NCI-H146 (cell line): ENCODE results near the gene ACAT2.
"Not testable (repeated sequence)": the region's sequence is repeated elsewhere in the genome, so short reads cannot be mapped to it uniquely, and the experiment has no call there.

ENCODE experiments used
- DNase-seq: peaks from one replicate; lab custom pipeline; 2025; lab: John Stamatoyannopoulos, UW

The ACAT2 gene

DNA sequence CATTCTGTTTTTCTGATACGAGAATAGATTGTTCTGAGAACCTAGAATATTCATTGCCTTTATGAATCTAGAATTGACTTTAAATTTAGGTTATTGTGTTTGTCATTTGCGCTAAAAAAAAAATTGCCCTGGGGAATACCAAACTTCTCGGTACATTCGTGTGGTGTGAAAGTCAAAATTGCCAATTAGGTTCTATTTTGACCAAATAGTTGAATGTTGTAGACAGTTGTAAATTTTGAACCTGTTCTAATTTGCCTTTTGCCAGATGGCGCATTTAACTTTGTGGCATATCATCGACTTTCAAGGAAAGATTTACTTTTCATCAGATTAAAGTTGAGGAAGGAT is 31.5 kb upstream of the ACAT2 start:
- no peak for DNase-seq

DNA sequence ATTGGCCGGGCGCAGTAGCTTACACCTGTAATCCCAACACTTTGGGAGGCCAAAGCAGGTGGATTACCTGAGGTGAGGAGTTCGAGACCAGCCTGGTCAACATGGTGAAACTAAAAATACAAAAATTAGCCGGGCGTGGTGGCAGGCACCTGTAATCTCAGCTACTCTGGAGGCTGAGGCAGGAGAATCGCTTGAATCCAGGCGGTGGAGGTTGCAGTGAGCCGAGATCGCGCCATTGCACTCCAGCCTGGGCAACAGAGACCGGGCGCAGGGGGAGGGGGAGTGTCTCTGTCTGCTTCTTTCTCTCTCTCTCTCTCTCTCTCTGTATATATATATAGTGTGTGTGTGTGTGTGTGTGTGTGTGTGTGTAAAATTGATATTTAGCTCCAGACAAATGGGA is 29.3 kb upstream of the ACAT2 start:
- DNase-seq: not testable (repeated sequence)

DNA sequence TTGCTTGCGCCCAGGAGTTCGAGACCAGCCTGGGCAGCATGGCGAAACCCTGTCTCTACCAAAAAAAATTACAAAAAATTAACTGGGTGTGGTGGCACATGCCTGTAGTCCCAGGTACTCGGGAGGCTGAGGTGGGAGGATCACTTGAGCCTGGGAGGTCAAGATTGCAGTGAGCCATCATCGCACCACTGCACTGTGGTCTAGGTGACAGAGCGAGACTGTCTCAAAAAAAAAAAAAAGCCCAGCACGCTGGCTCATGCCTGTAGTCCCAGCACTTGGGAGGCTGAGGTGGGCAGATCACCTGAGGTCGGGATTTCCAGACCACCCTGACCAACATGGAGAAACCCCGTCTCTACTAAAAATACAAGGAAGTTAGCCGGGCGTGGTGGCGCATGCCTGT is 28.4 kb upstream of the ACAT2 start:
- not testable (repeated sequence) for DNase-seq

DNA sequence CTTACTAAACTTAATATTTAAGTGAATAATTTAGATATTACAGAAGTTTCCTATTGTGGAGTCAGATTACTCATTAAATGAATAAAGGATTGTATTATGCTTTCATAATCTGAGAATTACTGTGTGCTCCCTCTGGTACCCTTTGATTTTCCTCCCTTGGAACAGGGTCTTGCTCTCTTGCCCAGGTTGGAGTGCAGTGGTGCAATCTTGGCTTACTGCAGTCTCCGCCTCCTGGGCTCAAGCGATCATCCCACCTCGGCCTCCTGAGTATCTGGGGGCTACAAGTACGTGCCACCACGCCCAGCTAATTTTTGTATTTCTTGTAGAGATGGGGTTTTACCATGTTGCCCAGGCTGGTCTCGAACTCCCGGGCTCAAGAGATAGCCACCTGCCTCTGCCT is 24.9 kb upstream of the ACAT2 start:
- no peak for DNase-seq

DNA sequence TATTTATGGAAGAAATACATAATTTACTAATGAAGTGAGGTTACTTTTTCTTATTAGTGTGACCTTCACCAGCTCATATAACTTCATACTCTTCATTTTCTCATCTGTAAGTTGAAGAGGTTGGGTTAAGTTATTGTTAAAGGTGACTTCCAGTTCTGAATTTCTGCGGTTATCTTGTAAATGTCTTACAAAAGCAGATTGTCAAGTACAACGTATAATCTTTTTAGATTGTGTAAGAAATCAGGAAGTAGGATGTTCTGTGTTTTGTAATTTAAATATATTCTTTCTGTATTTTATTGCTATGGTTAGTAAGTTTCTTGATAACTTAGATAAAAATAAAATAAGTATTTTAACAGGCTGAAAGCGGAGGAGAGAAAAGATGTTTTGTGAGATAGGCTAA is 22.5 kb upstream of the ACAT2 start:
- DNase-seq: no peak

DNA sequence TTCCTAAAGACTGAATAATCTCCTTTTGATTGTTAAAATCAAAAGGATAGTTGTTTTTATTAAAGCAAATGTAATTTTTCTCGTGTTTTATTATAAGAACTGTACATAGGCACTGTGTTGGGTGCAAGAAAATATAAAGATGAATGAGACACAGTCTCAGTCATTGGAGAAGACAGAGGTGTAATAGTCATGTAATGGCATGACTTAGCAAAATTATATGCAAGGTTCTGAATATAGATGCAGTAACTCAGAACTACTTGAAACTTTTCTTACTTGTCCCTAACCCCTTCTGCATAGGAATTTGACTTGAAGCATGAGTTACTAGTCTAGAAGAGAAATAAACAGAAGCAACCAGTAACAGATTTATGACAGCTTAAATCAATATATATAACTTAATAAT is 19.7 kb upstream of the ACAT2 start:
- no peak for DNase-seq

DNA sequence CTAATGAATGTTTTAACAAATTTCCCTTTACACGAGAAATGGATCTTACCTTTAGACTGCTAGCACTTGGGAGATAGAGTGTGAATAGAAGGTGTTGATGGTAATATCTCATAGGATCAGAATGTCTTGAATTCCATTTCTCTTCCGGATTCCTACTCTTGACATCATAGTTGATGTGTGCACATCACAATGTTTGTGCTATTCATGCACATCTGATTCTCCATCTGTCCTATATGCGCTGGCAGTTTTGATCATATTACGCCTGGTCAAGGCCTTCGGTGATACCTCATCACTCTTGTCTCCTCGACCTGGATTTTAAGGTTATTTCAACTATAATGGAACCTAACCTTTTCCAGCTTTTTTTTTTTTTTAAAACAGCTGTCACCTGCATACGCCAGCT is 16.8 kb upstream of the ACAT2 start:
- DNase-seq: peak; percentile 9

DNA sequence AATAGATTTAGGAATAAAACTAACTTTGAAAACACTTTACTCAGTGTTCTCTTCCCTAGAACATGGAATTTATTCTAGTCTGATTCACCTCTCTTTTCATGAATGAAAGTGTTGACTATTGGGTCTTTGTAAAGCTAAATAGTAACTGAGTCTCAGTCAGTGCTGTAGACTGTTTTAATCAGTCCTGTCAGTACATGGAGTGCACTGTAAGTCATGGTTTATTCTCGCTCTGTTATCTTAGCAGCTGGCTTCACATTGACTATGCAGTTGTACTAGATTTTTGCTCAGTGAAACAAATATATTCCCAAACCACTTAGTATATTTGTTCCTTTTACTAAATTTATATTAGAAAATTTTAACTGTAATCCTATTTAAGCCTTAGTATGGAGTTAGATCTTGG is 15.1 kb upstream of the ACAT2 start:
- DNase-seq: no peak

DNA sequence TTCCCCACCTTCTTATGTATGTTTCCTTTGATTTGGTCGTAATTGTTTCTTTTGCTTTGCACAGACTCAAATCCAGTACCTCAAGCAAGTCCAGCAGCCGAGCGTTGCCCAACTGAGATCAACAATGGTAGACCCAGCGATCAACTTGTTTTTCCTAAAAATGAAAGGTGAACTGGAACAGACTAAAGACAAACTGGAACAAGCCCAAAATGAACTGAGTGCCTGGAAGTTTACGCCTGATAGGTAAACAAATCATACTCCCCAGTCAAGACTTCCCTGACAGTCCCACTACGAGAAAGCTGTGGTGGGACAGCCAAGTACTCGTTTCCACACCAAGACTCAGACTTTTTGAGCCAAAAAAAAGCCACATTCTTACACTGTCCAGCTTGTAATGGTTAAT is 13.7 kb upstream of the ACAT2 start:
- DNase-seq: not testable (repeated sequence)

DNA sequence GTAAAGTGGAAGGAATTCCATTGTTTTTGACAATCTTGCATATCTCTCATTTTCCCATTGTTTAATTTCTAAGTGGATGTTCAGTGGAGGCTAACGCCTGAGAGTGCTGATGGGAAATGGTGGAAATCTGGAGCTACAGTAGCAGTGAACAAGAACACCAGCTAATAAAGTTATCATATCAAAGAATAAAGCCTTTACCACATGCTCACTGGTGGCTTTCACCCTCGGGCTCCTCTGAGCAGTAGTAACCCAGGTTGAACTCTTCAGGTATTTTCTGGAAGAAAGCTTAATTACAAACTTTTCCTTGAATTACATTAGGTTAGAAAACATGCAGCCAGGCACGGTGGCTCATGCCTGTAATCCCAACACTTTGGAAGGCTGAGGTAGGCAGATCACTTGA is 10.4 kb upstream of the ACAT2 start:
- DNase-seq: no peak

DNA sequence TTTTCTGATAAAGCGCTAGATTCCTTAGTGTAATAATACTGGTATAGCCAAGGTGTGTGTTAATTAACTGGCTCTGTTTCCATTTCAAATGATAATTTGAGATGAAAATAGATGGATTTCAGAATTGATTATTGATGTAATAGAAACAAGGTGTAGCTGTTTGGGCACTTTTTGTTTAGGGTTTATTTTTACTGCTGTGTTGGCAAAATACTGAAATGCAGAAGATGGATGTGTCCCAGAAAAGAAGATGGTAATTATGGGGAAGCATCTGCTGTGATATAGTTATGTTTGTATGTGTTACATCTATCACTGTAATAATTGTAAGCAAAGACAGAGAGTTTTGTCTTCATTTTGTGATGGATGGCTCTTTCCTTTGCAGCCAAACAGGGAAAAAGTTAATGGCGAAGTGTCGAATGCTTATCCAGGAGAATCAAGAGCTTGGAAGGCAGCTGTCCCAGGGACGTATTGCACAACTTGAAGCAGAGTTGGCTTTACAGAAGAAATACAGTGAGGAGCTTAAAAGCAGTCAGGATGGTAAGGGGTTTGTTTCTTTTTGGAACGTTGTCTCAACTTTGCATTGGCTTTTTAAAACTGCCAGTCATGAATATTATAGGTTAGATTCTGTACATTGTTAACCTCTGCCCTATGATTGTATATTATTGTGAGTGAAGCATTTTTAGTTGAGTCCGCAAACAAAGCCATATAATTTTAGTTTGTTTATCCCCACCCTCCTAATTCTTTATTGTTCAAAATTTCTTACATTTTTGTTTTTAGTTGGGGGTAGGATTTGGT is 8.6 kb upstream of the ACAT2 start:
- DNase-seq: no peak

DNA sequence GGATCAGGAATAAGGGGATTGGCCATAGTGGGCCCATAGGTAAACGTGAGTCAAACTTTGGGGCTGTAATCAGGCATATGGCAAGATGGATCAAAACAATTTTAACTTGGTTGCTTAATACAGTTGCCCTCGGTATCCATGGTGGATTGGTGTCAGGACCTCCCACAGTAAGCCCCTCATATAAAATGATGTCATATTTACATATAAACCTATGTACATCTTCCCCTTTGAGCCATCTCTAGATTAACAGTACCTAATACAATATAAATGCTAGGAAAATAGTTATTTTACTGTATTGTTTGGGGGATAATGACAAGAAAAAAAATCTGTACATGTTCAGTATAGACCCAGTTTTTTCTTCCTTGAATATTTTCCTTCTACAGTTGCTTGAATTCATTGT is 7.4 kb upstream of the ACAT2 start:
- no peak for DNase-seq

DNA sequence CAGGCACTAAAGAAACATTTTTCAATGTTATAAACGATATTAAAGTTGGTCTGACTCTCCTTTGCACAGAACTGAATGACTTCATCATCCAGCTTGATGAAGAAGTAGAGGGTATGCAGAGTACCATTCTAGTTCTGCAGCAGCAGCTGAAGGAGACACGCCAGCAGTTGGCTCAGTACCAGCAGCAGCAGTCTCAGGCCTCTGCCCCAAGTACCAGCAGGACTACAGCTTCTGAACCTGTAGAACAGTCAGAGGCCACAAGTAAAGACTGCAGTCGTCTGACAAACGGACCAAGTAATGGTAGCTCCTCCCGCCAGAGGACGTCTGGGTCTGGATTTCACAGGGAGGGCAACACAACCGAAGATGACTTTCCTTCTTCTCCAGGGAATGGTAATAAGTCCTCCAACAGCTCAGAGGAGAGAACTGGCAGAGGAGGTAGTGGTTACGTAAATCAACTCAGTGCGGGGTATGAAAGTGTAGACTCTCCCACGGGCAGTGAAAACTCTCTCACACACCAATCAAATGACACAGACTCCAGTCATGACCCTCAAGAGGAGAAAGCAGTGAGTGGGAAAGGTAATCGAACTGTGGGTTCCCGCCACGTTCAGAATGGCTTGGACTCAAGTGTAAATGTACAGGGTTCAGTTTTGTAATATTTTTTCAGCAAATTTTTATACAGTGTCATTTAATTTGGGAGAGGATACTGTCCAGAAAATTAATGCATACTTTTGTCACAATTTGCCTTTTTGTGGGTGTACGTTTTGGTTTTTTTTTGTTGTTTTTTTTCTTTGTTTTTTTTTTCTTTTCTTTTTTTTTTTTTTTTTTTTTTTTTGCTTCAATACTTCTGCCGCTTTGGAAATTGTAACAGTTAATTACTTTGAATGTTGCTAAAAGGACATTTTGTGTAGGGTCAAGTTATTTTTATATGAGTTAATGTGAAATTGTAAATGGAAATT is 6.6 kb upstream of the ACAT2 start:
- DNase-seq: no peak

DNA sequence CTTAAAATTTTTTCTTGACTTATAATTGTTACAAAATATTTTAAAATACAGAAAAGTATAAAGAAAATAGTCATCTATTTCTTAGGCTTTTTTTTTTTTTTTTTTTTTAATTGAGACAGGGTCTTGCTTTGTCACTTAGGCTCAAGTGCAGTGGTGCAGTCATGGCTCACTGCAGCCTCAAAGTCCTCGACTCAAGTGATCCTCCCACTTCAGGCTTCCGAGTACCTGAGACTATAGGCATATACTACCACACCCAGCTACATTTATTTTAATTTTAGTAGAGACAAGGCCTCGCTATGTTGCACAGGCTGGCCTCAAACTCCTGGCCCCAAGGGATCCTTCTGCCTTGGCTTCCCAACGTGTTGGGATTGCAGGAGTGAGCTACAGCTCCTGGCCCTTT is 5.3 kb upstream of the ACAT2 start:
- no peak for DNase-seq

DNA sequence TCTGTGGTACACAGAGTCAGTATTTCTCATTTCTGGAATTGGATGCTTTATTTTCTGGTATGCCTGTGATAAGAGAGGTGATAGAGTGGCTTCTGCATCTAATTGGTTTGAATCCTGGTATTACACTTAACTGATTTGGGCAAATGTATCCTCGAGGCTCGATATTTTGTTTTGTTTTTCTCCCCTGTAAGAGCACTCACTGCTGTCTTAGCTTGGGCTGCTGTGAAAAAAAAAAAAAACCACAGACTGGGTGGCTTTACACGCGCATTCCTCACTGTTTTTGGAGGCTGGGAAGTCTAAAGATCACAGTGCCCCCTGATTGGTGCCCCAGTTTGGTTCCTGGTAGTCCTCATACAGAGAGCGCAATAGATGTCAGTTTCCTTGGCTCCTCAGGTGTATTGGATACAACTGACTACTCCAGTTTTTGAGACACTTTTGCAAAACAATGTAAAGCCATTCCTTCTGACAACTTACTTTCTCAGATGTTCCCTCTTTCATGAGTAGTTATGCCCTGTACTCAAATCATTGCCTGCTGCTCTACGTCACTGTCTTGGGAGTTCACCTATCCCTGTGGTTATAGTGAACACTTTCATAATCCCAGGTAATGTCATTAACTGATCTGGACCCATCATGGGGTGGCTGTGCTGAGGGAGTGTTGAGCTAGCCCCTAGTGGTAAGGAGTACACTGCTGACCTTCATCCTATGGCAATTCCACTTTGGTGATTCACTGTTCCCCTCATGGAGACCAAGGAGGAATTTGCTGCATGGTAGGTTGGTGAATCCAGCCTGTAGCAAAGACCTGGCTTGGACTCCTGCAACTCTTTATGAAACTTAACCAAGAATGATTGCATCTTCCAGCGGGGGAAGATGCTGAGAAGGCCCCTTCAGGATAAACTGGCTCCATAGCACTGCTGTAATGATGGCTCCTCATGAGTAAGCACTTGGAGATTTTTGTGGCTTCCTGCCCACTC is 3.5 kb upstream of the ACAT2 start:
- DNase-seq: no peak

DNA sequence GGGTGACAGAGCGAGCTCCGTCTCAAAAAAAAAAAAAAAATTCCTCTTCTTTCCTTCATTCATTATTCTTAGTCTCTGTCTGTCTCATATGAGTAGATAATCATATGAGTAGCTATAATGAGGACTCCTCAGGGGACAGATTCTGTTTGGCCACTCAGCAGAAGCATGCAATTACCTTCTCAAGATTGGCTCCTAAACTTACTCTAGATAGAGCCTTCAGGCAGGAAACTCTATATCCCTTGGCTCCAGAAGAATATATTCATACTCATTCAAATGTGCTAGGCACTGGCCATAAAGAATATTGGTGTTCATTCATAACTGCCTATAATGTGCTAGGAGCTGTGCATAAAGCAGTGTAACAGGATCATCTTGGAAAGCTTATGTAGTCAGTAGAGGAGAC is 2.2 kb upstream of the ACAT2 start:
- no peak for DNase-seq

DNA sequence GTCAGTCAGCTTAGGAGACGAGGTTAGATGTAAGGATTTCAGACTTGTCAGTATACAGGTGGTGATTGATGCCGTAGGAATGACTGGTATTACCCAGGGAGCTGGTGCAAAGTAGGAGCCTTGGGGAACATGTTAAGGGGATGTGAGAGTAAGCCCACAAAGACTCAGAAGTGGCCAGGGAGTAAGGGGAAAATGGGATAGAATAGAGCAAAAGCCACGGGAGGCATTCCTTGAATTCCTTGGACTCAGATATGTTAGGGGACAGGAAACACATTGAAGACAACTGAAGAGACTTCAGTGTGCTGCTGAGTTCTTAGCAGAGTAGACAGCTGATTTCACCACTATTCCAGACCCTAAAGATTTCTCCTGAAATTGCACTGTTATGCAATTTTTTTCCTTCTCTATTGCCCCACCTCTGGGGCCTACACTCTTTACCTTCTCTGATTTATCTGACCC is 1.2 kb upstream of the ACAT2 start:
- no peak for DNase-seq

DNA sequence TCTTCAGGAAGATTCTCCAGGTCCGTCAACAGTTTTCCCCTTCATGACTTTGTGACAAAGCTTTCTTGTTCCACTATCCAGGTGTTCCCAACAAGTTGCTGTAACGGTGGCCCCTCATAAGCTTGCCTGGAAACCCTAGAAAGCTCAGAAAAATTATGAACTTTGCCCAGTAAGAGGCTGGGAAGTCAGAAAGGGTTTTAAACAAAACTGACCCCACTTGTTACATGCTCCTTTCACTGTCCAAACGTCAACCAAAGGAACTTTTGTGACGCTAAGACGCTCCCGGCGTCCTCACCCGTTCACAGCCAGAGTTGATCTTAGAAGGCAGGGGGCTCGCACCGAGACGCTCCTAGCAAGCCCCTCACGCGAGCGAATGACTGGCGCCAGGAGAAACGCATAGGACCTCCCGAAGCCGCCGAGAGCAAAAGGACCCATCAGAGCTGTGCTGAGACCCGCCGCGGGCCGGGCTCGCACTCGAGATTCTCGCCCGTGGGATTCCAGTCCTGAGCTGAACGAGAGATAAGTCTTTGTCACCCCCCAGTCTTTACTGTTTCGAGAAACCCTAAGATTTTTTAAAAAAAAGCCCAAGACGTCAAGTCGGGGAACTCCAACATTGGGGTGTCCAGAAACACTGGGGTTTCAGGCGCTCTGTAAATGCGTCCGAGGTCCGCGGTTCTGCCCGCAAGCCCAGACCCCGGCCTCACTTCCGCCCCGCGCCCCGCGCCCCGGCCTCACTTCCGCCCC is 544 bp upstream of the ACAT2 start:
- peak; percentile 63 for DNase-seq

DNA sequence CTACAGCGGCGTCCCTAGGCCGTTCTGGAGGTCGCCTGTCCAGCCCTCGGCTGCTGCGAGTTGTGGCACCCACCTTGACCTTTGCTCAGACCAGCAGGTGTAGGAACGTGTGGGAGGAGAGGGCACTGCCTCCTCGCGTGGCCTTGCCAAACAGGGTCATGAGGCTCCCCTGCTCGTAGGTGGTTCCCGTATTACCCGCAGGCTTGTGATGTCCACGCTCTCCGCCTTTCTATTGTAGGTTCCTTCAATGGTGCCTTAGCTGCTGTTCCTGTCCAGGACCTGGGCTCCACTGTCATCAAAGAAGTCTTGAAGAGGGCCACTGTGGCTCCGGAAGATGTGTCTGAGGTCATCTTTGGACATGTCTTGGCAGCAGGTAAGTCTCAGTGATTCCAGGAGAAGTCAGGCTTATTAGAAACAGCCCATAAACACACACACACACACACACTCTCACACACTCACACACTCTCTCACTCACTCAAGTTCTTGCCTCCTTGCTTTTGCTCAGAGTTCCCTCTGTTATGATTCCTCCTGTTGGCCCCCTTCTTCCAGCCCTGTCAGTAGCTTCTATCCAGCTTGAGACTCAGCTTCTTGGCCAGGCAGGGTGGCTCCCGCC is 942 bp downstream of the ACAT2 start:
- DNase-seq: peak; percentile 58

DNA sequence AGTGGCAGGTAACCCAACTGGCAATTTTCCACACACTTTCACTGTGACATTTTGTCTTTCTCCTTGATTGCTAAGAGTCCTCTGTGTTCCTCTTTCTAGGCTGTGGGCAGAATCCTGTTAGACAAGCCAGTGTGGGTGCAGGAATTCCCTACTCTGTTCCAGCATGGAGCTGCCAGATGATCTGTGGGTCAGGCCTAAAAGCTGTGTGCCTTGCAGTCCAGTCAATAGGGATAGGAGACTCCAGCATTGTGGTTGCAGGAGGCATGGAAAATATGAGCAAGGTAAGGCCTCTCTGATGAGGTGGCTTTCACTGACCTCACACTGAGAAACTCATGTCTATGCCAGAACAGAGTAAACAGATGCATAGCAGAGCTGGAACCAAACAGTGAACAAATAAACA is 5.1 kb downstream of the ACAT2 start:
- no peak for DNase-seq

DNA sequence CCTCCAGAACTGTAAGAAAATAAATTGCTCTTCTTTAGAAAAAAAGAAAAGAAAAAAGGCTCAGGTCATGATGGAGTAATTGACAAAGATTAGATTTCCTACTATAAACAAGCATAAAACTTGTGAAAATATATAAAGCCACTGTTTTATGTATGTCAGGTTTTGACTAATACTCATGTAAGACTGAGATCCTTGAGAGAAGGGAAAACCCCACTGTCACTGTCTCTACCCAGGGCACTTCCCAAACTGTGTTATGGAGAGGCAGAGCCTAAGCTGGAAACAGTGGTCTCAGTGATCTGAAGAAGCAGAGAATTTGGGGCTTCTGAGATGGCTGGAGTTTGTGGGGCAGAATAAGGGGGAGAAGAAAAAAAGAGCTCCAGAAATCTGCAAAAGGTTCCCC is 7.6 kb downstream of the ACAT2 start:
- DNase-seq: no peak
